ENCODE data around the gene RALGPS1.

GRCh38 chr9:127007638-127008037, 93.1 kb downstream of the RALGPS1 start:
- TF ChIP-seq EZH2 (optimal IDR thresholded peaks at IDR 0.05; ENCODE audit: low read depth, low read length), result no peak
- no peak for TF ChIP-seq CTCF (IDR thresholded peaks at IDR 0.05; ENCODE audit: low read length)
